Measurements from ENCODE around the gene CRP.

CRP gene

DNA sequence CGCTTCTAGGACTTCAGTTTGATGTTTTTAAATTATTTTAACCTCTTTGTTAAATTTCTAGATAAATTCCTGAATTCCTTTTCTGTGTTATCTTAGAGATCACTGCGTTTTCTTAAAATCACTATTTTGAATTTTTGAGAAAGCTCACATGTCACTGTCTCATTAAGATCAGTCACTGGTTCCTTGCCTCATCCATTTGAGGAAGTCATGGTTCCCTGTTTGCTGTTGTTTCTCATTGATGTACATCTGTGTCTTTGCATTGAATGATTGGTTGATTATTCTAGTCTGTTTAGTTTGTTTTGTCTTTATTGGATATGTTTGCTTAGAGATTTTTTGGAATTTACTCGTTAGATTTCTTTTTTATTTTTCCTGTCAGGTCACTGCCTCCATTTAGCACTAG is 50.1 kb downstream of the CRP start:
- Histone ChIP-seq H3K27ac (ENCODE audit: insufficient read depth, low read depth, low read length, poor library complexity, severe bottlenecking) (no peak overlapping the region), H3K4me1 (ENCODE audit: control insufficient read depth, insufficient read depth, low read length) (no peaks in the 10 kb centered on the region), H3K4me3 (ENCODE audit: insufficient read depth, low read depth, low read length) (no peak overlapping the region), H3K36me3 (ENCODE audit: control insufficient read depth, insufficient read depth, low read length) (no peaks in the 10 kb centered on the region), H3K27me3 (ENCODE audit: control insufficient read depth, insufficient read depth, low read length, poor library complexity, severe bottlenecking) (no peaks in the 10 kb centered on the region), H3K9me3 (ENCODE audit: control insufficient read depth, low read length) (no peaks in the 10 kb centered on the region)
- 100% methylated on average over 2 to 3 of the region's 3 CpGs for WGBS, 2 experiments

GRCh38 chr1:159663552-159663951 is 50.8 kb downstream of the CRP start:
- H3K27me3 ChIP-seq (ENCODE audit: control insufficient read depth, insufficient read depth, low read length, poor library complexity, severe bottlenecking), result no peaks in the 10 kb centered on the region
- WGBS, 2 experiments, result 79% methylated on average over 2 of the region's 2 CpGs; no CpG with 5 or more reads in 1 of the 2 experiments
- no peaks in the 10 kb centered on the region for H3K36me3 ChIP-seq (ENCODE audit: control insufficient read depth, insufficient read depth, low read length)
- no peak overlapping the region for H3K4me3 ChIP-seq (ENCODE audit: insufficient read depth, low read depth, low read length)
- no peaks in the 10 kb centered on the region for H3K4me1 ChIP-seq (ENCODE audit: control insufficient read depth, insufficient read depth, low read length)
- no peaks in the 10 kb centered on the region for H3K9me3 ChIP-seq (ENCODE audit: control insufficient read depth, low read length)
- H3K27ac ChIP-seq (ENCODE audit: insufficient read depth, low read depth, low read length, poor library complexity, severe bottlenecking), result no peak overlapping the region

All from ectodermal cell (in vitro differentiated cells).